GM10248 (cell line): ENCODE results near the gene DNHD1.

ENCODE experiments used
- CTCF ChIA-PET: fragments of 300-600 bp; sonication (Branson Sonifier 250); formaldehyde crosslinking; extraction: SDS; loops from one replicate; lab custom pipeline; 2021; ENCODE audit warnings: antibody characterized with exemption; lab: Yijun Ruan, JAX
- POLR2A ChIA-PET: fragments of 350-650 bp; sonication (Branson Sonifier 250); formaldehyde crosslinking; extraction: SDS; loops from one replicate; lab custom pipeline; 2020; ENCODE audit warnings: antibody characterized with exemption; lab: Yijun Ruan, JAX
- DNase-seq: peaks from one replicate; pipeline ENCODE4 v3.0.0; 2012; ENCODE audit errors: extremely low spot score
- CTCF ChIP-seq: IDR thresholded peaks from 2 replicates; pipeline ENCODE4 v1.5.1; 2012; ENCODE audit warnings: mild to moderate bottlenecking, low read depth; ENCODE audit errors: extremely low read depth, missing control alignments, control extremely low read depth

Gene DNHD1

GRCh38 chr11:6554828-6555706, 58.0 kb downstream of the DNHD1 start:
- ChIA-PET CTCF (interaction anchor here (1.2 to 2.5 kb wide), 3 partner anchors 10 to 111 kb away, joined by 3 to 9 read pairs (median 5); no protein-coding TSS in a partner anchor), POLR2A (no interaction called here)
- TF ChIP-seq CTCF, result no peak

GRCh38 chr11:6556139-6556949, 59.3 kb downstream of the DNHD1 start:
- POLR2A ChIA-PET, result no interaction called here
- no peak for TF ChIP-seq CTCF
- no peak for DNase-seq
- CTCF ChIA-PET, result interaction anchor here (0.9 to 2.5 kb wide), 5 partner anchors 12 to 127 kb away, joined by 3 to 9 read pairs (median 3); partner anchors contain the start of gene MRPL17

More at GRCh38 chr11:6554828-6555706, 58.0 kb downstream of the DNHD1 start:
- no peak for DNase-seq

- TF ChIP-seq CTCF, result no peak
- POLR2A ChIA-PET, result no interaction called here
- DNase-seq, result no peak
- CTCF ChIA-PET, result interaction anchor here (0.9 to 1.2 kb wide), 4 partner anchors 11 to 126 kb away, joined by 3 to 4 read pairs (median 3); partner anchors contain the start of gene MRPL17
Observed at GRCh38 chr11:6557063-6557462, 60.0 kb downstream of the DNHD1 start.

GRCh38 chr11:6557761-6558674, 60.9 kb downstream of the DNHD1 start:
- no peak for TF ChIP-seq CTCF
- CTCF ChIA-PET, result interaction anchor here (1.1 to 2.0 kb wide), 3 partner anchors 12 to 27 kb away, joined by 3 to 4 read pairs (median 3); no protein-coding TSS in a partner anchor
- POLR2A ChIA-PET, result no interaction called here
- DNase-seq, result no peak

- ChIA-PET CTCF (interaction anchor here (2.0 kb wide), 1 partner anchor 16 kb away, joined by 4 read pairs; no protein-coding TSS in a partner anchor), POLR2A (no interaction called here)
- no peak for DNase-seq
- TF ChIP-seq CTCF, result no peak
Observed at GRCh38 chr11:6559369-6559768, 62.3 kb downstream of the DNHD1 start.

GRCh38 chr11:6561288-6561687, 64.2 kb downstream of the DNHD1 start:
- ChIA-PET CTCF (interaction anchor here (0.7 kb wide), 1 partner anchor 10 kb away, joined by 3 read pairs; no protein-coding TSS in a partner anchor), POLR2A (no interaction called here)
- no peak for DNase-seq
- no peak for TF ChIP-seq CTCF
